Hepatocyte (in vitro differentiated cells): ENCODE measurements around the gene CASKIN2. TPM values are rescaled to one million over a fixed set of nuclear protein-coding genes. Genes with fewer than 3 reads are reported as not detected.
A peak's percentile ranks its signal among the peaks of the same experiment; 100 is the strongest.

ENCODE experiments used
- DNase-seq: peaks from one replicate; pipeline ENCODE4 v3.0.0-alpha.2; 2016; ENCODE audit warnings: low spot score
- H2AFZ ChIP-seq: fragments of 200-600 bp; sonication (generic); 2 replicates; pipeline ENCODE4 v1.6.0; 2016; ENCODE audit warnings: antibody characterized with exemption, mild to moderate bottlenecking
- H3K27ac ChIP-seq: fragments of 200-600 bp; sonication (generic); 2 replicates; pipeline ENCODE4 v1.5.1; 2016; ENCODE audit warnings: mild to moderate bottlenecking
- H3K27me3 ChIP-seq: fragments of 200-600 bp; sonication (generic); 2 replicates; pipeline ENCODE4 v1.6.1; 2016
- H3K36me3 ChIP-seq: fragments of 200-600 bp; sonication (generic); replicated peaks from 2 replicates; pipeline ENCODE4 v1.5.1; 2016; ENCODE audit warnings: low read depth; ENCODE audit not compliant: insufficient read depth
- H3K4me1 ChIP-seq: fragments of 200-600 bp; sonication (generic); 2 replicates; pipeline ENCODE4 v1.5.1; 2016; ENCODE audit warnings: mild to moderate bottlenecking, moderate library complexity; ENCODE audit not compliant: insufficient read depth
- H3K4me2 ChIP-seq: fragments of 200-600 bp; sonication (generic); 2 replicates; pipeline ENCODE4 v1.6.0; 2016
- H3K4me3 ChIP-seq: fragments of 200-600 bp; sonication (generic); 2 replicates; pipeline ENCODE4 v1.5.1; 2016; ENCODE audit warnings: mild to moderate bottlenecking
- H3K79me2 ChIP-seq: fragments of 200-600 bp; sonication (generic); 2 replicates; pipeline ENCODE4 v1.6.0; 2017; ENCODE audit warnings: mild to moderate bottlenecking
- H3K9me2 ChIP-seq: fragments of 200-600 bp; sonication (generic); replicated peaks from 2 replicates; pipeline ENCODE4 v1.6.0; 2017; ENCODE audit warnings: mild to moderate bottlenecking; ENCODE audit not compliant: insufficient read depth
- H3K9me3 ChIP-seq: fragments of 200-600 bp; sonication (generic); 2 replicates; pipeline ENCODE4 v1.5.1; 2016; ENCODE audit warnings: low read depth, mild to moderate bottlenecking
- H4K20me1 ChIP-seq: fragments of 200-600 bp; sonication (generic); 2 replicates; pipeline ENCODE4 v1.6.0; 2016; ENCODE audit warnings: mild to moderate bottlenecking; ENCODE audit not compliant: insufficient read depth, poor library complexity, severe bottlenecking
- CTCF ChIP-seq: fragments of 200-600 bp; sonication (generic); IDR thresholded peaks from 2 replicates; pipeline ENCODE4 v1.5.1; 2016; ENCODE audit warnings: antibody characterized with exemption, mild to moderate bottlenecking; ENCODE audit not compliant: poor library complexity
- EZH2 ChIP-seq: fragments of 200-600 bp; sonication (generic); IDR thresholded peaks from 2 replicates; pipeline ENCODE4 v1.6.1; 2016; ENCODE audit warnings: antibody characterized with exemption, mild to moderate bottlenecking, borderline replicate concordance
- EZH2phosphoT487 ChIP-seq: fragments of 200-600 bp; sonication (generic); IDR thresholded peaks from one replicate; pipeline ENCODE4 v1.6.1; 2018; ENCODE audit warnings: antibody characterized with exemption, mild to moderate bottlenecking, low read depth, moderate library complexity; ENCODE audit not compliant: unreplicated experiment, severe bottlenecking
- WGBS: methylation state at CpG from one replicate; pipeline ENCODE4 v1.1.6; 2016; ENCODE audit warnings: low lambda C conversion rate; ENCODE audit errors: missing lambda C conversion rate; 5-methylcytosine and 5-hydroxymethylcytosine counted together
- polyA plus RNA-seq: library from polyadenylated mRNA; unstranded; fragments of >200 nt; fragmentation: Nextera tagmentation; extraction: Ambion mirVana; gene quantifications from 2 replicates; pipeline ENCODE4 v1.2.1, GENCODE V29; 2016
- total RNA-seq: library from RNA; depleted of rRNA; stranded (reverse); fragments of >200 nt; gene quantifications from 2 replicates; pipeline ENCODE4 v1.2.3, GENCODE V29; 2014

CASKIN2 gene, protein sequence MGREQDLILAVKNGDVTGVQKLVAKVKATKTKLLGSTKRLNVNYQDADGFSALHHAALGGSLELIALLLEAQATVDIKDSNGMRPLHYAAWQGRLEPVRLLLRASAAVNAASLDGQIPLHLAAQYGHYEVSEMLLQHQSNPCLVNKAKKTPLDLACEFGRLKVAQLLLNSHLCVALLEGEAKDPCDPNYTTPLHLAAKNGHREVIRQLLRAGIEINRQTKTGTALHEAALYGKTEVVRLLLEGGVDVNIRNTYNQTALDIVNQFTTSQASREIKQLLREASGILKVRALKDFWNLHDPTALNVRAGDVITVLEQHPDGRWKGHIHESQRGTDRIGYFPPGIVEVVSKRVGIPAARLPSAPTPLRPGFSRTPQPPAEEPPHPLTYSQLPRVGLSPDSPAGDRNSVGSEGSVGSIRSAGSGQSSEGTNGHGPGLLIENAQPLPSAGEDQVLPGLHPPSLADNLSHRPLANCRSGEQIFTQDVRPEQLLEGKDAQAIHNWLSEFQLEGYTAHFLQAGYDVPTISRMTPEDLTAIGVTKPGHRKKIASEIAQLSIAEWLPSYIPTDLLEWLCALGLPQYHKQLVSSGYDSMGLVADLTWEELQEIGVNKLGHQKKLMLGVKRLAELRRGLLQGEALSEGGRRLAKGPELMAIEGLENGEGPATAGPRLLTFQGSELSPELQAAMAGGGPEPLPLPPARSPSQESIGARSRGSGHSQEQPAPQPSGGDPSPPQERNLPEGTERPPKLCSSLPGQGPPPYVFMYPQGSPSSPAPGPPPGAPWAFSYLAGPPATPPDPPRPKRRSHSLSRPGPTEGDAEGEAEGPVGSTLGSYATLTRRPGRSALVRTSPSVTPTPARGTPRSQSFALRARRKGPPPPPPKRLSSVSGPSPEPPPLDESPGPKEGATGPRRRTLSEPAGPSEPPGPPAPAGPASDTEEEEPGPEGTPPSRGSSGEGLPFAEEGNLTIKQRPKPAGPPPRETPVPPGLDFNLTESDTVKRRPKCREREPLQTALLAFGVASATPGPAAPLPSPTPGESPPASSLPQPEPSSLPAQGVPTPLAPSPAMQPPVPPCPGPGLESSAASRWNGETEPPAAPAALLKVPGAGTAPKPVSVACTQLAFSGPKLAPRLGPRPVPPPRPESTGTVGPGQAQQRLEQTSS (N-terminal part only)
- 5.3 and 9.8 TPM in 2 replicates for total RNA-seq
- polyA plus RNA-seq, result 14.5 and 16.2 TPM in 2 replicates

- Histone ChIP-seq H3K4me1 (peaks cover 45% of the 10 kb centered on the region), H3K27ac (peak within 1 kb of the TSS; percentile 82), H3K4me3 (peak within 1 kb of the TSS; percentile 100), H4K20me1 (peaks cover 18% of the 10 kb centered on the region), H2AFZ (peak within 1 kb of the TSS; percentile 99), H3K79me2 (peaks cover 72% of the 10 kb centered on the region), H3K9me2 (no peaks in the 10 kb centered on the region), H3K36me3 (no peaks in the 10 kb centered on the region), H3K27me3 (no peaks in the 10 kb centered on the region), H3K4me2 (peak within 1 kb of the TSS; percentile 100), H3K9me3 (no peaks in the 10 kb centered on the region)
- peak; percentile 98 for DNase-seq
- WGBS, result 2% methylated on average over 34 of the region's 78 CpGs
- TF ChIP-seq CTCF (peak; percentile 100), EZH2phosphoT487 (no peak), EZH2 (no peak)
Measured at GRCh38 chr17:75515496-75516254, at the start of gene CASKIN2. Gene CASKIN2 (minus strand): TSS chr17:75515537. CDS start chr17:75513804, 1,733 bp downstream.

DNA sequence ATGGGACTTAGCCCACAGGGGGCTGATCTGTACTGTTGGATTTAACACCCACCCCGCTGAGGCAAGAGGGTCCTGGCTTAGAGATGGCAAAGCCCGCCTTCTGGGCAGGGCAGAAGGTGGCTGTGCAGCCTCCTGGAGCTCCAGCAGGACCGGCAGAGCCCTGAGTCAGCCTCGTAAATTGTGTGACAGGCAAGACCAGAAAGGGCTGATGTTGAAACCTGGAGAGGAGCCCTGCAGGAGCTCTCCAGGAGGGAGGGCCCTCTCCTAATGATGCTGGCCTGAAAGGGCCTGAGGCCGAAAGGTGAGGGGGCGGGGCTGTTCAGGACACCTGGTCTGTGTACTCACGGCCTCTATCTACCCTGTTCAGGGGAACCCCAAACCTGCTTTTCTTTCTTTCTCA, 49.7 kb upstream of the CASKIN2 start:
- Histone ChIP-seq H4K20me1 (no peaks in the 10 kb centered on the region), H3K4me3 (no peak overlapping the region), H2AFZ (no peak overlapping the region), H3K36me3 (no peaks in the 10 kb centered on the region), H3K4me2 (no peak overlapping the region), H3K79me2 (no peaks in the 10 kb centered on the region), H3K9me2 (no peaks in the 10 kb centered on the region), H3K27me3 (no peaks in the 10 kb centered on the region), H3K9me3 (no peaks in the 10 kb centered on the region), H3K4me1 (no peaks in the 10 kb centered on the region), H3K27ac (no peak overlapping the region)
- TF ChIP-seq EZH2 (no peak), CTCF (no peak), EZH2phosphoT487 (no peak)
- 65% methylated on average over 7 of the region's 7 CpGs for WGBS
- DNase-seq, result peak; percentile 34

DNA sequence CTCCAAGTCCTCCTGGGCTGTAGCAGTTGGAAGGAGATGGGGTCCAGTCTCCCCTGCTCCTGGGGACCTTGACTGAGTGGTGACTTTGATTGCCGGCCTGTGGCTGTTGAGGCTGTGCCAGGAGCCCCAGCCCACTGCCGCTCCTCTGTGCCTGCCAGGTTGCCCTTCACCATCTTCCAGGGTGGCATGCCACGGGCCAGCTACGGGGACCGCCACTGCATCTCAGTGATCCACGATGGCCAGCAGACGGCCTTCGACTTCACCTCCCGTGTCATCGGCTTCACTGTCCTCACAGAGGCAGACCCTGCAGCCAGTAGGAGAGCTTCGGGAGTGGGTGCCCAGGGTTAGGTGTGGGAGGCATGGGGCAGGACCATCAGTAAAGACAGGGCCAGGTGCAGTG, 48.9 kb upstream of the CASKIN2 start:
- H4K20me1 ChIP-seq, result no peaks in the 10 kb centered on the region
- peak; percentile 2 for DNase-seq
- H3K4me2 ChIP-seq, result no peak overlapping the region
- H3K27ac ChIP-seq, result no peak overlapping the region
- TF ChIP-seq CTCF (no peak), EZH2phosphoT487 (no peak), EZH2 (no peak)
- H3K4me3 ChIP-seq, result no peak overlapping the region
- H3K9me3 ChIP-seq, result no peaks in the 10 kb centered on the region
- no peaks in the 10 kb centered on the region for H3K36me3 ChIP-seq
- 98% methylated on average over 11 of the region's 11 CpGs for WGBS
- H2AFZ ChIP-seq, result no peak overlapping the region
- H3K9me2 ChIP-seq, result no peaks in the 10 kb centered on the region
- H3K4me1 ChIP-seq, result no peaks in the 10 kb centered on the region
- H3K27me3 ChIP-seq, result no peaks in the 10 kb centered on the region
- H3K79me2 ChIP-seq, result no peaks in the 10 kb centered on the region
